HG03457 (cell line): ENCODE data around the gene RNLS.

ENCODE experiments used
- ATAC-seq: cut with Tn5 transposase; IDR thresholded peaks from one replicate; pipeline ENCODE4 v1.9.1; 2021; ENCODE audit warnings: moderate number of reproducible peaks; ENCODE audit not compliant: unreplicated experiment

Gene RNLS

DNA sequence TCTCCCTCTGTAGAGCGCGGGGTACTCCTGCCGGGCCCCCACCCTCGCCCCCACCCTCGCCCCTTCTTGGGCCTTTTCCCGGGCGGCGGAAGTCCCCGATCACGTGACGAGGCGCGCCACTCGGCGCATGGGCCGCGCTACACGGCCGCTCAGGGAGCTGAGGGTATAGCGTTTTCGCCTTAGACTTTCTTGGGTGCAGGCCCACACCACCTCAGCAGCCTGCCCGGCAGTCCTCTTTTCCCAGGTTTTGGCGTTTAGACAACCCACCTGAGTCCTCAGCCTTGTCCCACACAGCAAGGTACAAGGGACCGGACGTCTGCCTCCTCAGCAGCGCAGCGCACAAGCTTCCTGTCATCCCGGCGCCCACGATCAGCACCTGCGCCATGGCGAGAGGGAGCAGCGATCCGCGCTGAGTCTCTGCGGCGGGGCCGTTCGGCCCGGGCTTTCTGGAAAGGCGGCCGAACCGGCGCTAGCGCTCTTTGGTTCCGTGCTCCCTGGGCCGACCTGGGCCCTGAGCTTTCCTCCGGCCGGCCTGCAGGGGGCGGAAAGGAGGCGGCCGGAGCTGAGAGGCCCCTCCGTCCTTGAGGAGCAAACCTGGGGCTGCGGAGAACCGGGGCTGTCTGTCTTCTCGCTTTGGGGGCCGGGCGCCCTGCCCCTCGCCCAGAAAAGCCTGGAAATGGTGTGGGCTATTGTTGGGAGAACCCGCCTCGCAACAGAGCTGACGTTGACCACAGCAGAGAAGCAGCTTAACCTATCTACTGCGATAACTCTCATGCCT lies at the start of gene RNLS:
TSS of gene RNLS (minus strand) at position 513 of the 778 bp plus-strand sequence.
- ATAC-seq: peak; percentile 56

DNA sequence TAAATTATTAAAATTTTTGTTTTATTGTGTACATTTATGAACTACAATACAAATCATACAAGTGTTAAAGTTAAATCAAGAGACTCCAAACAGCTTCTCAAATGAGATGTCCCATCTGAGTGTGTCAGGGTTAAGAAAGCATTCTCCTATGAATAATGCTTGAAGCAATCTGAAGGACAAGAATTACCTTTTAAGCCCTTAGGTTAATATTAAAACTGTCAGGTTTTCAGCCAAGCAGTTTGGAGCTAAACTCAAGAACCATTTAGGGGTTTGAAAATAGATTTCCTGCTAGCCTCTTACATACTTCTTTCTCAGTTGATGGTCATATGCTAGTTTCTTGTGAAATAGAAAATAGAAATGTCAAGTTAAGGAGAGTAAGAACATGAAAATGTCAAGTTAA lies 41.7 kb upstream of the RNLS start:
- ATAC-seq: no peak

DNA sequence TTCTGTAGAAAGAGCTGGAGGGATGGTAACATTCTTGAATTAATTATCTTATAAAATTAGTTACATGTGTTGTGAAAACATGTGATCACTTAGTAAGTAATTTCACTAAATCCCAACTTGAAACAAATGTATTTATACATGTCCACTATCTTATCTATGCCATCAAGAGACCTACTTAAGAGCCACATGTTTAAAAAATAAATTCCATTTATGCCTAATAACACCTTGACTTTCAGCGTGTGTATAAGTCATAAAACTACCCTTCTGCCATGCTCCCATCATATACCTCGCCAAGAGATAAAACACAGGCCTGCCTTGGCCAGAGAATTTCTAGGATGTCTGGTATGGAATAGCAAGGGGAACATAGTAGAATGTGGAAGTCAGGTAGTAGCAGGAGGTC lies 40.7 kb upstream of the RNLS start:
- ATAC-seq: no peak

DNA sequence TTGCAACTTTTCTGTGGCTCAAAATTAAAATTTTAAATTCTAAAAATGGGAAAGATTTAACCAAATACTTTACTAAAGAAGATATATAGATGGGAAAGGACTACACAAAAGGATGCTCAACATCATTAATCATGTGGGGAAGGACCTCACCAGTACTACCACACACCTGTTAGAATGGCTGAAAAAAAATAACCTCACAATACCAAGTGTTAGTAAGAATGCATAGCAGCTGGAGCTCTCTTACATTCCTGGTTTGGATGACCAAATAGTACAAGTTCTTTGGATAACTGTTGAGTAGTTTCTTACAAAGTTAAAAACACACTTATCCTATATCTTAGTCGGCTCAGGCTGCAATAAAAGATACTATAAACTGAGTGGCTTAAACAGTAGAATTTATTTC lies 37.3 kb upstream of the RNLS start:
- ATAC-seq: no peak

DNA sequence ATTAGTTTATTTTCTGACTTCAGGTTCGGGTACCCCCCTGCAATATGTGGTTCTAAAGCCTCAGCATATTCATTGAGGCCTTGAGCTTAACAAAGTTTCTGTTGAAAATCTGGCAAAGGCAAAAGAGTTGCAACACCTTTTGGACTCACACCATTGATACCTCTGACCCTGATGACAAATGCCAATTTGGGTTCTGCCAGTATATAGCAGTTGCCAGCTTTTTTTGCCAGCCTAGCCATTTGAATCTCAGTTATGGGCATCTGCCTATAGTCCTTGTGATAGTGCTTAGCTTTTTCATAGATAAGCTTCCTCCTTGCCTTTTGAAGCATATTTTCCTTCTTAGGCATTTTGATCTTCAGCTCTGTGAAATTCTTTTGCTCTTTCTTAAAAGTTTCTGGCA lies 35.4 kb upstream of the RNLS start:
- no peak for ATAC-seq

DNA sequence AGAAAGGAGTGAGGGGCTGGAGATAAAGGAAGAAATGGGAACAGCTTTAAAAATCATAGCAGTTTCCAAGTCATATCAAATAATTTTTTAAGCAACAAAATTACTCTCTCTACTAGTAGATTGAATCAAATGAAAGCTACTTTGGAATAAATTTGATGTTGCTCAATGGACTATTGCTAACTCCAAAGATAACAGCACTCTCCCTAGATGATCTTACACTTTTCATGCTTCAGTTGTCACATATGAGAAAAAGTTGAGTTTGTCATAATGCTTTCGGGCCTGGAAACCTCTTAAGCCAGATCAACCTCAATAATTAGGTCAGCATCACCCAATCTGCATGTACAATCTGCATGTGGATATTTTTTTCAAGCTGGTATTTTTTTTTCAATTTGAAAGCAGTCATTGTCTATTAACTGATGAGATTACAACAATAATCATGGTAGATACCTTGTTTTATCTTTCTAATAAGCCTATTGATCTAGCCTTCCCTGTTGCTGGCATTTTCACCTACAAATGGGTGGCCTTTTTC lies 34.7 kb upstream of the RNLS start:
- ATAC-seq: no peak

DNA sequence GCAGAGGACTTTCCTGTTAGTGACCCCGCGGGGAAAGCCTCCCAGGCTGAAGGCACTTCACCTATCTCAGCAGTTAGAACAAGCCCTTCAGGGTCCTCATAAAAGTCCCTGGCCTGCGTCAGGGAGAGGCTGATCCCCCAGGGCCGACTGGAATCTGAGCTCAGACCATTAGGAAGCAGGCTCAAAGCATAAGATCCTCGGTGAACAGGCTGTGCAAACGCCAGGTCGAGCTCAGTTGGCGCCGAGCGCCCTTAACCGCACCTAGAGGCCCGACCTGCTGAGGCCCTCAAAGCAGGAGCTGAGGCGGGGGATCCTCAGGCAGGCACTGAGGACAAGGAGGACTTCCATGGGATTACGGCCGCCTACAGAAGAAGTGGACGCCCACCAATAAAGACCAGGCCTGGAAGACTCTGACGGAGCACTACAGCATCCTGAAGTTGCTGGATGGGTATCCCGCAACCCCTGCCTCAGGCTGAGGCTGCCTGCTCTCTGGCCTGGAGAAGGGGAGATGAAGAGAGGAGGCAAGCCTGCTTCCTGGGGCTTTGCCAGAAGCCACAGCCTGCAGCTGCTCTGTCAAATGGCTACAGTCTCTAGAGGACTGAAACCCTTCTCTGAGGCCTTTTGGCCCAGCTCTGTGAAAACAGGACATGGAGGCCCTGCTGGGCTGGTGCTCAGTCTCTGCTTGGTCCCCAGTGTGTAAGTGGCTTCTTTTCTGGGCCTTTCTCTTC lies 33.3 kb upstream of the RNLS start:
- ATAC-seq: no peak

DNA sequence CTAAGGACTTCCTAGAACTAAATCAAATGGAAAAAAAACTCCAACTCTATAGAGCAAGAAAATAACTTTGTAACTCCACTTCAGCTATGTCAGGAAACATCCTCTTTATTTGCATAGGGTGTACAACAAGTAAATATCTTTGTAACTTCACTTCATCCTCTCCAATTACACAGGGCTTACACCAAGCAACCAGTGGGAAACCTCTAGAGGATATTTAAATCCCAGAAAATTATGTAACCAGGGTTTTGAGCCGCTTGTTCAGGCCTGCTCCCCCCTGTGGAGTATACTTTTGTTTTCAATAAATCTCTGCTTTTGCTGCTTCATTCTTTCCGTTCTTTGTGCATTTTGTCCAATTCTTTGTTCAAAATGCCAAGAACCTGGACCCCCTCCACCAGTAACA lies 25.7 kb upstream of the RNLS start:
- no peak for ATAC-seq

DNA sequence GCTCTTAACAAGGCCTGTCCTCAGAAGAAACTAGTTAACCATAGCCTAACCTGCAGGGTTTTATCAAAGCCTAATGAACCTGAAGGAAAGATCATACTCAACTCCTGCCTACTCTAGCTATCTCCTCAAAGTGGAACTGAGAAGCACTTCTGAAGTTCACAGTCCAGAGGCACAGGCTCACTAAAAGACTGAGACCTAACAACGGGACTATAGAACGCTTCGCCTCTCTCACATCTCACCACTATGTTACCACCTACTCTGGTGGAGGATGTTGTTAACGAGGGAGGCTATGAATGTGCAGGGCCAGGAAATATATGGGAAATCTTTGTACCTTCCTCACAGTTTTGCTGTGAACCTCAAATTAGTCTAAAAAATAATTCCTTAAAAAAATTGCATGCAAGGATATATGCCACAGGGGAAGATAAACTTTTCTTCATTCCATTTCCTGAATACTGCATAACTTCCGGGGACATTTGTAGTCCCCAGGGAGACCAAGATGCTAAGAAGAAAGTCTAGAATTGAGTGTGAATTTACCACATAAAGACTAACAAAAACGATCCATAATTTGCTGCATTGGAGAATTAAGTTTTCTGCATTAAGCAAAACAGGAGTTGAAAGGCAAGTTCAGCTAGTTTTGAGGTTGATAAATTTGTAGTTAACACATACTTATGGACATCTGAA lies 25.1 kb upstream of the RNLS start:
- ATAC-seq: no peak

DNA sequence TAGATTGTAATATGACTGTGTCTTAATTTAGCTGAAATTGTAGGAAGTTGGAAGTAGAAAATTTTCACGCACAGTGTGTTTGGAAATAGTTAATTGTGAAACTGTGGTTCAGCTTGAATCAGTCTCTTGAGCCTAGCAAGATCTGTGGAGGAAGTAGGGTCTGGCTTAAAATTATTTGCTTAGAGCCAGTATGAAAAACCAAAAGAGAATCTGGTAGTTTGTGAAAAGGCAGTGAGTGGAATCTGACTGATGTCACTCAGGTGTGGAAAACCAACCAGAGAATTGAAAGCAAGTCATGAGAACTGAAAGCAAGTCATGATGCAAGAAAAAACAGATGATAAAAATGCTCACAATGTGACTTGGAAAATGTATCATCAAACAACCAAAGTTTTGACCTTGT lies 14.9 kb upstream of the RNLS start:
- ATAC-seq: peak; percentile 74

DNA sequence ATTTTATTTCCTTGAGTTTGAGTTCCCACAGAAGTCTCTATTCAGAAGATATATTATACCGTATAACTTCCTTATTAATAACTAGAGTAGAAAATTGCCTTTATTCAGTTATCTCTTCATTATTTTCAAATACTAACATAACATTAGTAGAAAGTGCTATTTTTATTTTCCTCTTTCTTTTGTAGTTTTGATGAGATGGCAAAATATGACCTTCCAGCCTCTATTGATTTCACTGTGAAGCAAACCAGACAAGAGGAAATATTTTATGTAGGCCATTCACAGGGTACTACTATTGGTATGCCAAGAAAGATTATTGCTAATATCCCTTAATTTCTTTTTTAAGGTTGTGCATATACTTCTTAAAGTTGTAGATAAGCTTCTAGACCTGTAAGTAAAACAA lies 11.4 kb upstream of the RNLS start:
- no peak for ATAC-seq

DNA sequence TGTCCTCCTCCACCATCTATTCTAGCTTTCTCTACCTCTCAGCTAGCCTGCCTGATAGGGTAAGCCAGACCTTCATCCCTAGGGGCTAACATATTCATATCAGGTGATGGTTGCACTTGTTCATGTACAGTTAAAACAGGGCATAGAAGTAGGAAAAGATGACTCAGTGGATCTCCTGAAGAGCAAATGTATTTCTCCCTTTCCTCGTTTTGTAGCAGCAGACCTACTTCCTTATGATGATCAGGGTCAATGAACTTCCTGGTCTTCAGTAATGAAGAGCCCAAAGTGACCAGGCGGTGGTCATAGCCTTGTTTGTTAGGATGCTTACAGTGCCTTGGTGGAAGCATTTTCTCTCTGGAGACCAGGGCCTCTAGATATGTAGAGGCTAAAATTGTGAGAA lies 9.8 kb upstream of the RNLS start:
- no peak for ATAC-seq

DNA sequence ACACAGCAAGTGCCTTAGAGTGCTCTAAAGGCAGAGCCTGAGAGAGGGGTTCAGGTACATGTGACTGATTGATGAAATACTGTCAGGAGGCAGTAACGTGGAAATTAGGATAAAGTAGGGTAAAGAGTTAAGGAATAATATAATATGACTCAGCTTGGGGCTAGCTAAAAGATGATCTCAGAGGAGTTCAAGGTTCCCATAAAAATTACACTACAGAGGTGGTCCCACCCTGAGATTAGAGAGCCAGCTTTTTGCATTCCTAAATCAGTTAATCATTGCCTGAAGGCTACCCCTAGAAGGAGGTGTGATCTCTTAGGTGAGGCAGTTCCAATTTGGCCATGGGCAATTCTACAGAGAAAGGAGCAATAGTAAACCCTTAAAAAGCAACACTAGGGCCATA lies 9.3 kb upstream of the RNLS start:
- ATAC-seq: no peak

DNA sequence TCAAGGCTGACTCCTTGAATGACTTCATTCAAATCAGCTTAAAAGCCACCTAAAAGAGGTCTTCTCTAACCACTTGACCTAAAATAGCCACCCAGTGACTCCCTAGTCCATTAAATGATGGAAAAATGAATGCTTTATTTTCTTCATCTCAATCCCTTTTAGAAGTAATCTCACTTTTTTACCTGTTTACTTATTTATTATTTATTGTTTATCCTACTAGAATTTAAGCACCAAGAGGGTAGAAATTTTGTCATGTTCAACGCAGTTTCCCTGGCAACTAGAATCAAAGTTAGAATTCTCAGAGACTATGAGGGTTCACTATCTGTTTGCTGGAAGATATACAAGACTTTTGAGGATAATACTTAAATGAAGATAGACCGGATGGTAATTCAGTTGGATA lies 3.3 kb upstream of the RNLS start, which contains the start of gene LIPJ:
TSS of gene LIPJ (plus strand) at position 301 of the 400 bp plus-strand sequence. CDS start 3,926 bp downstream, outside the sequence.
- ATAC-seq: no peak

DNA sequence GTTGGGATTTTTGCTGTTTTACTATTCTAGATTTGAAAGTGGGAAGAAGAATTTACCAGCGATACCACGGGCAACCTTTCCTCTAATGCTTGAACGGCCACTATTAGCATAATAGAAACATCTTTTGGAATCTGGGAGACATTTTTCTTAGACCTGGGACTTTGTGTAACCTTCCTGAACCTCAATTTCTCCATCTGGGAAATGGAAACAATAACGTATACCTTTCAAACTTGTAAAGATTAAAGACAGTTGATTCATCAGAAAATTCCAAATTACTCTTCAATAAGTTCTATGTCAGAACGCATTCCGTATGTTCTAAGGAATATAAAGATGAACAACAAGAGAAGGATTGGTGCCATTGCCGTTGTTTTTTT lies 453 bp upstream of the RNLS start:
- no peak for ATAC-seq

DNA sequence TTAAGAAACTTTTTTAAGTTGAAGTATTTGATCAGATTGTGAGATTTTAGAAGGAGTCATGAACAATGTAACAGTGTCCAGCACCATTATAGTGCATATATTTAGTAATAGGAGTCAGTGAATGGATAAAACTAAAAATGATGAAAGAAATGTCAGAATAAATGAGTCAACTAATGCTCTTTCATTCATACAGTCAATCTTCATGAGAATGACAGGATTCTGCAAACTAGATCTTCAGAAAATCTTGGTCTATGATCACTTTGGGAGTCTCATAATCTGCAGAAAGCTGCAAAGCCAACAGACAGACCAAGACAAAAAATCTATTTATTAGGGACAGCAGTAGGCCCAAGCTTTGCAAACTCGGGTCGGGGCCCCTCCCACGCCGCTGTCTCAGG lies 710 bp downstream of the RNLS start:
- ATAC-seq: no peak

DNA sequence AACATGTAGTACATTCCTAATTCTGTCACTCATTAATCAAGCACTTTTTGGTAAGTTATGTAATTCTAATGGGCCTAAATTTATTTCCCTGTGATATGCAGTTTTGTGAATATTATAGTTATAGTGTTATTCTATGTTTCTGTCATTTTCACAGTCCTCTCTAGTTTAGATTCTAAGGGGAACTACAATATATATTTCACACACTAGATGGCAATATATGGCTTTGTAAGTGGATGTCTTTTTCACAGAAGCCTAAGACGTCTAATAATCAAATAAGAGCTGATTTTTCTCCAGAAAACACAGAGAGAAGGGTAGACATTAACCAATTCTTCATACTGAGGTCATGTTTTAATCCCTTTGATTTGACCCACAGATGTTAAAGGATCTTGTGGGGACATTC lies 18.0 kb downstream of the RNLS start:
- ATAC-seq: no peak

DNA sequence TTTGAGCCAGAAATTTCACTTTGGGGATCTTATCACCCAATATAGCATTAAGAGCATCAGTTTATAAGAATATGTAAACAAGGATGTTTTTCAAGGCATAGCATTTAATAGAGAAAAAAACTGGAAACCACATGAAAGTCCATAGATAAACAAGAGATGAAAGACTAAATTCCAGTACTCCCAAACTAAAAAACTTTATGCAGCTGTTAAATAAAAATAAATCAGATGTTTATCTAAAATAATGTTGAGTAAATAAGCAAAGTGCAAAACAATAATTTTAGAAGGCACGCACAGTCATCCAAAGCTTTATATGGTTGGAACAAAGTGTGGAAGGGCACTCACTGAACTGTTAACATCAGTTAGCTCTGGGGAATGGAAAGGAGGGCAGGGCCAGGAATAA lies 21.0 kb downstream of the RNLS start:
- no peak for ATAC-seq

DNA sequence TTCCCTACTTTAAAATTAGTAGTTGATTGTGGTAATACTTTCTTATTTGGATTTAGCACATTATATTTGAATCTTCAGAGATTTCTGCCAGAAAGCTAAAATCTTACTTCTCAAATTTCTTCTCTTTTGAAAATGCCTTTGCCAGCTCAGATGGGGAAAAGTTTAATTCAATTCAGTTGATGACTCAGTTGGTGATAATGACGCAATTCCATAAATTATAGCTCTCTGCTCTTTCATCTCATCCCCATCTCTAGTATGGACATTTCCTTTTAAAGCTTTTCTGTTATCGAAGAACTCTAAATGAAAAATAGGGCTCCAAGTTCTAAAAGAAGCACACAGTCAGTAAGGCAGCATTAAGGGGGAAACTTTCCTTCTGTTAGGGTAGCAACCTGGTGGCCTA lies 25.5 kb downstream of the RNLS start:
- ATAC-seq: no peak

DNA sequence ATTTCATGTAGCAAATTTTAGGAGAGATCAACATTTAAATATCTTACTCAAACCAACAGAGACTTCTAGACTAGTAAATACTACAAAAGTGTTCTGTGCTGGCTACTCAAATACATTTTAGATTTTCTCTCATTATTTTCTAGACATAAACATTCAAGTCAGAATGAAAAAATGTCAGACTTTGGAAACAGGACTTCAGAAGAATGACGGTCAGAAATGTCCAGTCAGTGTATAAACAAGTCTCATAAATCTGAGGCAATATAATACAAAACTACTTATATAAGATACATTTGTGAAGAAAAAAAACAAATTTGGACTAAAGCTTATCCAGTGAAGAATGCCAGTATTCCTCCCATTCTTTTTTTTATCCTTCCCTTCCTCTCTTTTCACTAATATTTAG lies 25.9 kb downstream of the RNLS start:
- no peak for ATAC-seq

DNA sequence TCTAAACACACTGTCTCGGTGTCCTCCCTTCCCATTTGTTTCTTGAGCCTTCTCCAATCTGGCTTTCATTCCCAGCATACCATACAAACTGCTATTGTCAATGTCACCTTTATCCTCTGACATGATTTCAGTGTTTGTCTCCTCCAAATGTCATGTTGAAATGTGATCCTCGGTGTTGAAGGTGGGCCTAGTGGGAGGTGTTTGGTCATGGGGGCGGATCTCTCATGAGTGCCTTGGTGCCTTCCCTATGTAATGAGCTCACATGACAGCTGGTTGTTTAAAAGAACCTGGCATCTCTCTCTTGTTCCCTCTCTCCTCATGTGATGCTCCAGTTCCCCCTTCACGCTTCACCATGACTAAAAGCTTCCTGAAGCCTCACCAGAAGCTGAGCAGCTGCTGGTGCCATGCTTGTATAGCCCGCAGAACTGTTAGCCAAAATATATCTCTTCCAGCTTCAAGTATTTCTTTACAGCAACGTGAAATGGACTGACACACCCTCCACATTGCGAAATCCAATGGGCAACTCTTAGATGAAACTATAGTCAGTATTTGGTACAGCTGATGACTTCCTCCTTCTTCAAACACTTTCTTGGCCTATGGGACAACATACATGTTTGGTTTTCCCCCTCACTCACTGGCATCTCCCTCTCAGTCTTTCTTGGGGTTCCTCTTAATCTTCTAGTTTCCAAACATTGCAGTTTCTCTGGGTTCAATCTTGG lies 27.8 kb downstream of the RNLS start:
- ATAC-seq: no peak
